ENCODE results near the gene METRNL.

The METRNL gene

DNA sequence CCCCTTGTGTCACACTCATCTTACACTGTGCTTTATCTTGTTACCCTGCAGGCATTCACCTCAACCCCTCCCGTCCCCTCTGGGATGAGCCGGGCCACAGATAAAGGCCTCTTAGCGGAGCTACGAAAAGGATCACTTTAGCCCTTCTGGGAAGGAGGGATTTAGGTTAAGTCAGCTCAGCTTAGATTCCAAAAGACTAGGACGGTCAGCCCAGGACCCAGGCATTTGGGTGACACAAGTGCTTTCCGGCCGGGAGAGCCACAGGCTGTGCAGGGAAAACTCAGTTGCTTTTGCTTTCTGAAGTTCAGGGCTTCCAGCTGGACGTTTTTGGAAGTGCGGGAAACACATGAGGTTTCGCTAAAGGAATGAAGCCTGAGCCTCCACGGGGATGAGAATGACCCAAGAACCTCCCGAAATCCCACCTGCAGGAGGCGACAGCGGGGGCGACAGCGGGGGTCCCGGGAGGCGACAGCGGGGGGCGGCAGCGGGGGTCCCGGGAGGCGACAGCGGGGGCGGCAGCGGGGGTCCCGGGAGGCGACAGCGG, 11.6 kb upstream of the METRNL start:
- no peak for FAIRE-seq

- FAIRE-seq, result no peak
These were observed 10.5 kb upstream of the METRNL start for GRCh38 chr17:83068641-83069570.

DNA sequence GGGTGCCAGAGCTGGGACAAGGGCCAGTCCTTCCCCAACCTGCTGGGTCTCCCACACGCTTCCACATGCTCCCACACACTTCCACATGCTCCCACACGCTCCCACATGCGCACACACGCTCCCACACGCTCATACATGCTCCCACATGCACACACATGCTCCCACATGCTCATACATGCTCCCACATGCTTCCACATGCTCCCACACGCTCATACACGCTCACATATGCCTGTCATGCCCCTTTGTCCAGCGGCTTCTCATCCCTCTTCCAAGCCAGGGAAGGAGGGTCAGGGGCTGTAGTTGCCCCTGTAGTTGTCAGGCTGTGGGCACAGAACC, 9.9 kb upstream of the METRNL start:
- no peak for FAIRE-seq

GRCh38 chr17:83069931-83070742, 9.3 kb upstream of the METRNL start:
- FAIRE-seq, result no peak

DNA sequence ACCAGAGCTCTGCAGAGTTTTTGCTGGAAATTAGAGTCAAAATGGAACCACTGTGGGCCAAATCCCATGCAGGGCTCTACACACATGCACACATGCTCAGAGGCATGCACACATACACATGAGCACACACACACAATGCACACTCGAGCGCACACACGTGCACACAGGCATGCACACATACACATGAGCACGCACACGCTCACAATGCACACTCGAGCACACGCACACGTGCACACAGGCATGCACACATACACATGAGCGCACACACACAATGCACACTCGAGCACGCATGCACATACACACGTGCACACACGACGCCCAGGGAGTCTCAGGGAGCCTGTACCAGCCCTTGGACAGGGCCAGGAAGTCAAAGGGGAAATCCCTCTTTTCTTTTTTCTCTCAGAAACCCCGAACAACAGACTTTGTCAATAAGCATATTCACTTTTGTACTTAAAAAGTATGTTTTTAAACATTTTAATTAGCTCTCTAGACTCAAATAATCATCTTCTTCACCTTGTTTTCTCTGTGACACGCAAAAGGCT, 8.5 kb upstream of the METRNL start:
- no peak for FAIRE-seq

GRCh38 chr17:83071365-83071764, 8.0 kb upstream of the METRNL start:
- FAIRE-seq, result no peak

GRCh38 chr17:83071966-83072562, 7.3 kb upstream of the METRNL start:
- no peak for FAIRE-seq

- no peak for FAIRE-seq
These were observed 6.6 kb upstream of the METRNL start for GRCh38 chr17:83072600-83073358.

GRCh38 chr17:83073389-83074063, 5.9 kb upstream of the METRNL start:
- FAIRE-seq, result no peak

DNA sequence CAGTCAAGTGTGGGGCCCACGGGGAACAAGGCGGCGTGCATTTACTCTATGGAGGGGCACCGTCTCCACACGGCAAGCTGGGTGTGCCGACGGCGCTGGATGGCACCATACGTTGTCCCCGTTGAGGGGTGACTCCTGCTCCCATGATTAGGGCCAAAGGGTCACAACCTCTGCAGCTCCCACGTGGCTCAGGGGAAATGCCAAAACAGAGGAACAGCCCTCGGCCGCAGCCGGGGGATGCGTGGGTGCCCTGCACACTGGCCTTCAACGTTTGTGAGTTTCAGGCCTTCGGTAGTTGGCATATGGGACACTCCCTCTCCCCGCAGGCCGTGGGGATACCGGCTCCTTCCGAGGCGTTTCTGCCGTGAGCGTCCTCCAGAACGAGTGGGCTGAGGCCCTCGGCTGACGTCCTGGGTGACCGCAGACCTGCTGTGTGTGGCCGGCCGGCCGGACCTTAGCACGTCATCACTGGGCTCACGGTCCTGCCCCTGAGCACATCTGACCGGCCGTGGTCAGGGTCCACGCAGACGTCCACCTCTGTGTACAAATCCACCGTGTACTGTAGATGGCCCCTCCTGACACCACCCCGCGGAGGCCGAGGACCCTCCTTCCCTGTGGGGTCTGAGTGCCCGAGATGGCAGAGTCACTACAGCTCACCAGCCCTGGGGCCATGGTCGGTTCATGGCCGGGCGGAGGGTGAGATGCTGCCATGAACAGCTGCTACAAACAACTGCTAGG, 4.8 kb upstream of the METRNL start:
- FAIRE-seq, result no peak

DNA sequence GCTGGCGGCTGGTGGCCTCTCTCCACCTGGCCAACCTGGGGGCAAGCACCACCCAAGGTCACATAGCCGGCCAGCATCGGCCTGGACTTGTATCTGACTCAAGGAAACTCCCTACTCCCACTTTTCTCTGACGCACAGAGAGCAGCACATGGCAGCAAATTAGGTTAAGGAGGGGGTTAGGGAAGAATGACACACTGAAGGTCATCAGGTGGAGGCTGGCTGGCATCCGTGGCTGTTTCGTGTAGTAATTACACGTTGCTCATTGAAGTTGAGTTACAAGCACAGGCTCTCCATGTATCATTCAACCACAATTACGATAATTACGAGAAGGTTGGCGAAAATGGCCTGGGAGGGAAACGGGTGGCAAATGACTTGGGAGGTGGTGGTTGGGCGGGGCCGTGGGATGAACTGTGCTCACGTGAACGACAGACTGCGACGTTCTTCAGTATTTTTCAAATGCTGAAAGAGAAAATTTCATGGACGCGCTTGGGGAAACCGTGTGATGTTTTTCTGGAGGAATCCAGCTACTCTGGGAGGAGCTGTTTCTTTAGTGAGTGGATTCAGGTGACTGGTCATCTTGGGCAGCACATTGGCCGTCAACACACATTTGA, 4.0 kb upstream of the METRNL start:
- no peak for FAIRE-seq

- FAIRE-seq, result no peak
These were observed 2.5 kb upstream of the METRNL start for GRCh38 chr17:83076938-83077337.

DNA sequence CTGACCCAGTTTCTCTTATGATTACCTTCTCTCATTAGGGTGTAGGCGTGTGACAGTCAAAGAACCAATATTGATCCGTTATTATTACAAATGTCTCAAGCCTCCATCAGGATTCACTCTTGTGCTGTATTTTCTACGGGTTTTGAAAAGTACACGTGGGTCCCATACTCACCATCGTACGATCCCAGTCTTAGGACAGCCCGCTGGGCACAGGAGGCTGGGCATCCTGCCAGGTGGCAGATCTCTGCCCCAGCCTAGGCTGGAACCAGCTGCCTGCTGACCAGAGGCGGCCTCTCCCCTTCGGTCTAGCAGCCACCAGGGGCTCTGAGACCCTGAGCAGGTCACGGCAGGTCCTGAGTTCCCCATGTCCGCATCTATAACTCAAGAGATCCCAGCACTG, 2.0 kb upstream of the METRNL start:
- FAIRE-seq, result no peak

- FAIRE-seq, result no peak
These were observed 1.5 kb upstream of the METRNL start for GRCh38 chr17:83077939-83078338.

DNA sequence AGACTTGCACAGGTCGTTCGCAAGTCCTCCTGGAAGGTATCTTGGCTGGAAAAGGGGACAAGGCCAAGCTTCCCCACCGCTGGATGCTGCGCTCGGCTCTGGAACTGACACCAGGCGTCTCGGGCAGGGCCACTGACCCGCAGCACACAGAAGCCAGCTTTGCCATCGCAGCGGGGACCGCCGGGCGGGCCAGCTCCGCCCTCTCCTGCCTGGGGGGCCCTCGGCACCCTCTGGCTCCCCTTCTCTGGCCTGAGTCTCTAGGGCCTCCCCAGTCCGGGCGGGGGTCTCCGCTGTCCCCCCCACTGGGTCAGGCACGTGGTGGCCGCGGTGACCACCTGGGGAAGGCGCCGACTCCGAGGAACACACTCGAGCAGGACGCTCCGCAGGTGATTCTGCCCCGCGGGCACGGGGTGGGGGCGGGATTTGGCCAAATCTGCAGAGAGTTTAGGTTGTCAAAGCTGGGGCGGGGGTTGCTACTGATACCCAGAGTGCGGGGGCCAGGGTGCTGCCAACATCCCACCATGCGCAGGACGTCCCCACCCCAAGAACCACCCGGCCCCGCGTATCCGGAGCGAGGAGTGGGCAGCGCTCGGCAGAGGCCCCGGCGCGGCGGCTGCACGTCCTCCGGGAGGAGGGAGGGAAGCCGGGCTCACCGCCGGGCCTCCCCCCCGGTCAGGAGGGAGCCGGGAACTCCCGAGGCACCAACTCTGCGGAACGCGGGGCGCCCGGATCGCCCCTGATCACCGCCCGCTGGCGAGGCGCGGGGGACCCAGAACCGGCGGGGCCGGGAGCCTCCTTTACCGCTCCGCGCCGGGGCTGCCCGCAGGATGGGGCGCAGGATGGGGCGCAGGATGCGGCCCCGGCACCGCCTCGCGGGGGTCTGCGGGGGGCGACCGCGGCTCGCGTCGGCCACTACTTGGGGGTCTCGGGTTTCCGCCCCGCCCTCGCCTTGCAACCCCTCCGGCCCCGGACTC, 744 bp upstream of the METRNL start:
- FAIRE-seq, result no peak

DNA sequence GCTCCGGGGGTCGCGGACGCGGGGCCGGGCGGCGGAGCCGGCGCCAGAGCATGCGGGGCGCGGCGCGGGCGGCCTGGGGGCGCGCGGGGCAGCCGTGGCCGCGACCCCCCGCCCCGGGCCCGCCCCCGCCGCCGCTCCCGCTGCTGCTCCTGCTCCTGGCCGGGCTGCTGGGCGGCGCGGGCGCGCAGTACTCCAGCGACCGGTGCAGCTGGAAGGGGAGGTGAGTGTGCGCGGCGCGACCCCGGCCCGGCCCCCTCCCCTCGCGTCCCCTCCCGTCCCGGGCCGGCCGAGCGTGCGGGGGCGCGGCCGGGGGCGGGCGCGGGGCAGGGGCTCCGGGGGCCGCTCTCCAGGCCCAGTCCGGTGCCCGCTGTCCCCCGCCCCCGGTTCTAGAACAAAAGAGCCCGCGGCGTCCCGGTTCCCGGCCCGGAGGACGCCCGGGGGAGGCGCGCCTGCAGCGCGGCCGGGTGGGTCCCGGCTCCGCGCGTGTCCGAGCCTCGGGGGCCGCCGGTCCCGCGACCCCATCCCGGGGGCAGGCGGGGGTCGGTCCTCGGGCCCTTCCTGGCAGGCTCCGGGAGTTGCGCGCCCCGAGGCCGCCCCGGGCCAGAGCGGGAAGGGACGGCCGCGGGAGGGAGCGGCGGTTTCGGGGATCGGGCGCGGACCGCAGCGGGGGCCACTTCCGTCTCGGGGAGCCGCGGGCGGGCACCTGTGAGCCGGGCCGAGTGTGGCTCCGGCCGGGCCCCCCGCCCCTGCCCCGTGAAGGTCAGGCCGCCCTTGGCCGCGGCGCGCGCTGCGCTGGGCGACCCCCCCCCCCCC, 563 bp downstream of the METRNL start:
- FAIRE-seq, result no peak

GRCh38 chr17:83080579-83080857, 1.1 kb downstream of the METRNL start:
- no peak for FAIRE-seq

- no peak for FAIRE-seq
These were observed 1.7 kb downstream of the METRNL start for GRCh38 chr17:83080858-83081683.

All from islet of Langerhans (tissue), 1 donor.